Suprapubic skin (tissue), 4 donors: ENCODE results near the gene MET.

Experiments
- CTCF ChIP-seq, 2 donors: fragments of 200-600 bp in 1 of 2; fragments of 450-650 bp in 1 of 2; sonication (generic) in 1 of 2; IDR thresholded peaks; one replicate each; pipeline ENCODE4 v1.5.1; 2016 to 2019; ENCODE audit warnings: antibody characterized with exemption in 2 of 2, mild to moderate bottlenecking in 1 of 2, moderate library complexity in 1 of 2
- POLR2A ChIP-seq, 2 donors: fragments of 450-650 bp; IDR thresholded peaks; one replicate each; pipeline ENCODE4 v1.6.1; 2017; ENCODE audit warnings: antibody characterized with exemption in 2 of 2, mild to moderate bottlenecking in 2 of 2, moderate library complexity in 2 of 2
- POLR2AphosphoS5 ChIP-seq, 3 donors: sonication (generic); formaldehyde crosslinking; IDR thresholded peaks; one replicate each; pipeline ENCODE4 v1.6.1; 2017; ENCODE audit warnings: antibody characterized with exemption in 3 of 3

GRCh38 chr7:116706668-116707126, 34.7 kb downstream of the MET start:
- TF ChIP-seq CTCF (IDR thresholded peaks at IDR 0.05) (no peak), POLR2A (IDR thresholded peaks at IDR 0.05) (no peak), POLR2AphosphoS5 (IDR thresholded peaks at IDR 0.05) (no peak)
